GM12891 (cell line): ENCODE measurements around the gene MEIS1.

ENCODE experiments used
- POLR2A ChIP-seq: IDR thresholded peaks from 2 replicates; pipeline ENCODE4 v1.6.1; 2011; ENCODE audit warnings: low read depth, low read length, control low read depth
- SPI1 ChIP-seq: IDR thresholded peaks from 2 replicates; pipeline ENCODE4 v1.6.1; 2011; ENCODE audit warnings: low read depth, low read length, control low read depth

DNA sequence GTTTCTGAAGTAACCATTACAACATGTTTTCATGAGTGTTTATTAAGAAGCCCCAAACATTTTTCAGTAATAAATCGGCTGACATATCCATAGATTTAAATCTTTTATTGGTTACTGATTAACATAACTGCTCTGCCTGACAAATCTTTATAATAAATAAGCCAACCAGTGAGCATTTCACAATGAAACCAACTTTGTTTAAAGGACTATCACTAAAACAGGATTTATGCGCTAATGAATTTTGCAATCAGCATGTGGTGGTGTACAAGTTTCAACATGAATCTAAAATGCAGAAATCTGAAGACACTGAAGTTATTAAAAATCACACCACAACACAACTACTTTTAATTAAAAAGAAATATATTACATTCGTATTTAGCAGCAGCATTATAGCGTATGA, 166.7 kb downstream of the MEIS1 start:
- no peak for TF ChIP-seq SPI1
- no peak for TF ChIP-seq POLR2A
